Natural killer cell (primary cell): Measurements from ENCODE around the gene MTMR4. TPM values are rescaled to one million over a fixed set of nuclear protein-coding genes. Genes with fewer than 3 reads are reported as not detected.
"Not testable (repeated sequence)": the region's sequence is repeated elsewhere in the genome, so short reads cannot be mapped to it uniquely, and the experiment has no call there.

ENCODE experiments used
- ATAC-seq, 3 donors: fragments of 150-1000 bp in 2 of 3; fragments of 200-7000 bp in 1 of 3; cut with Tn5 transposase; 1 replicate in 1 of 3; 2 replicates in 2 of 3; pipeline ENCODE4 v1.10.0; 2021; ENCODE audit warnings: mild to moderate bottlenecking in 2 of 3, moderate library complexity in 2 of 3
- DNase-seq, 2 donors: peaks; one replicate each; pipeline versions ENCODE4 v3.0.0 to v3.0.0-alpha.2; 2013 to 2021; ENCODE audit warnings: mixed read lengths in 1 of 2
- H3K27ac ChIP-seq: one replicate; pipeline ENCODE4 v1.5.1; 2013; ENCODE audit warnings: mild to moderate bottlenecking, low read length
- H3K27me3 ChIP-seq: one replicate; pipeline ENCODE4 v1.6.1; 2013; ENCODE audit warnings: low read length; ENCODE audit not compliant: control insufficient read depth, insufficient read depth
- H3K36me3 ChIP-seq: one replicate; pipeline ENCODE4 v1.6.1; 2013; ENCODE audit warnings: low read length; ENCODE audit not compliant: control insufficient read depth, insufficient read depth
- H3K4me1 ChIP-seq: one replicate; pipeline ENCODE4 v1.6.1; 2013; ENCODE audit warnings: low read length; ENCODE audit not compliant: control insufficient read depth, insufficient read depth
- H3K4me3 ChIP-seq: one replicate; pipeline ENCODE4 v1.5.1; 2013; ENCODE audit warnings: low read length
- H3K9me3 ChIP-seq: one replicate; pipeline ENCODE4 v1.6.1; 2013; ENCODE audit warnings: low read length; ENCODE audit not compliant: control insufficient read depth, insufficient read depth
- H3K27ac Mint-ChIP-seq, 2 donors: one replicate each; pipeline ENCODE4 v1.8.0; 2022; ENCODE audit warnings: mild to moderate bottlenecking in 2 of 2, mixed read lengths in 2 of 2, moderate library complexity in 1 of 2
- H3K27me3 Mint-ChIP-seq, 2 donors: one replicate each; pipeline ENCODE4 v1.8.0; 2022; ENCODE audit warnings: low read depth in 2 of 2, mixed read lengths in 2 of 2
- H3K36me3 Mint-ChIP-seq: one replicate; pipeline ENCODE4 v1.8.0; 2022; ENCODE audit warnings: mixed read lengths
- H3K4me1 Mint-ChIP-seq, 2 donors: one replicate each; pipeline ENCODE4 v1.8.0; 2022; ENCODE audit warnings: mixed read lengths in 2 of 2
- H3K4me3 Mint-ChIP-seq: one replicate; pipeline ENCODE4 v1.8.0; 2022; ENCODE audit warnings: mild to moderate bottlenecking, moderate library complexity, mixed read lengths
- H3K9me3 Mint-ChIP-seq, 2 donors: one replicate each; pipeline ENCODE4 v1.8.0; 2022; ENCODE audit warnings: mixed read lengths in 2 of 2
- CTCF ChIP-seq: fragments of 200-600 bp; IDR thresholded peaks from one replicate; pipeline ENCODE4 v1.8.0; 2022; ENCODE audit warnings: antibody characterized with exemption
- WGBS: methylation state at CpG from one replicate; pipeline ENCODE4 v1.1.7; 2013; ENCODE audit warnings: missing lambda C conversion rate; ENCODE audit not compliant: insufficient coverage; 5-methylcytosine and 5-hydroxymethylcytosine counted together
- intact Hi-C: fragments of 100-400 bp; cut with micrococcal nuclease; formaldehyde crosslinking; loops from one replicate; pipeline ENCODE4 v1.14.2; 2022
- total RNA-seq, 4 donors: library from RNA; stranded (reverse); fragments of 120-200 nt in 1 of 4; gene quantifications; one replicate each; pipeline versions ENCODE4 v1.2.3 to v1.2.4, GENCODE V29; 2013 to 2022

Gene MTMR4
- total RNA-seq, 3 donors from 2014 or later (not counting 1 experiment from before 2014, with no cell fraction given), result 28.4 to 43.4 (median 39.7) TPM

GRCh38 chr17:58487589-58488427 is 26.6 kb downstream of the MTMR4 start, which contains the start of gene HSF5:
Gene HSF5 (minus strand): TSS chr17:58488408. CDS start chr17:58488274, 134 bp downstream.
- Histone ChIP-seq H3K27me3 (no peaks in the 10 kb centered on the region), H3K4me3 (peak within 1 kb of the TSS; percentile 21), H3K27ac (peak within 1 kb of the TSS; percentile 56), H3K9me3 (no peaks in the 10 kb centered on the region), H3K36me3 (peaks cover 17% of the 10 kb centered on the region), H3K4me1 (peaks cover 9% of the 10 kb centered on the region)
- ATAC-seq (peak; percentile 90), DNase-seq (peak; percentile 77 to 87)
- intact Hi-C loops, result loop anchor here (5.0 kb wide), 1 partner anchor 171 kb away; no protein-coding TSS in a partner anchor
- peak within 1 kb of the TSS; percentile 48 to 51 for H3K27ac Mint-ChIP-seq
- no peaks in the 10 kb centered on the region for H3K4me1 Mint-ChIP-seq
- TF ChIP-seq CTCF, result peak; percentile 62
- peak within 1 kb of the TSS; percentile 73 for H3K4me3 Mint-ChIP-seq
- H3K27me3 Mint-ChIP-seq, result no peaks in the 10 kb centered on the region
- peaks cover 6% of the 10 kb centered on the region for H3K36me3 Mint-ChIP-seq
- 28% methylated on average over 98 of the region's 98 CpGs for WGBS
- H3K9me3 Mint-ChIP-seq, result no peaks in the 10 kb centered on the region

- intact Hi-C loops, result no loop called here
- no peak overlapping the region for H3K27ac ChIP-seq
- 100% methylated on average over 1 of the region's 3 CpGs for WGBS
- Mint-ChIP-seq H3K9me3 (no peaks in the 10 kb centered on the region), H3K27me3 (no peaks in the 10 kb centered on the region), H3K27ac (no peak overlapping the region), H3K4me3 (no peak overlapping the region), H3K4me1 (no peaks in the 10 kb centered on the region), H3K36me3 (no peaks in the 10 kb centered on the region)
- no peaks in the 10 kb centered on the region for H3K27me3 ChIP-seq
- H3K4me1 ChIP-seq, result peaks cover 9% of the 10 kb centered on the region
- H3K9me3 ChIP-seq, result no peaks in the 10 kb centered on the region
- ATAC-seq (no peak), DNase-seq (no peak)
- H3K4me3 ChIP-seq, result no peak overlapping the region
- TF ChIP-seq CTCF, result no peak
- H3K36me3 ChIP-seq, result peaks cover 2% of the 10 kb centered on the region
Observed at GRCh38 chr17:58484600-58484999, 29.8 kb downstream of the MTMR4 start.

- H3K27ac Mint-ChIP-seq, H3K9me3 ChIP-seq, H3K27me3 Mint-ChIP-seq, intact Hi-C loops, DNase-seq, H3K4me3 ChIP-seq, H3K36me3 Mint-ChIP-seq, H3K27ac ChIP-seq, H3K36me3 ChIP-seq, H3K4me1 ChIP-seq, H3K9me3 Mint-ChIP-seq, H3K4me1 Mint-ChIP-seq, H3K4me3 Mint-ChIP-seq, ATAC-seq, H3K27me3 ChIP-seq: not testable (repeated sequence)
- 95% methylated on average over 3 of the region's 5 CpGs for WGBS
Observed at GRCh38 chr17:58481798-58482197, 32.6 kb downstream of the MTMR4 start.

GRCh38 chr17:58480090-58480489 is 34.3 kb downstream of the MTMR4 start:
- DNase-seq, result no peak
- no peaks in the 10 kb centered on the region for H3K9me3 Mint-ChIP-seq
- Histone ChIP-seq H3K27ac (no peak overlapping the region), H3K9me3 (no peaks in the 10 kb centered on the region), H3K36me3 (peaks cover 2% of the 10 kb centered on the region), H3K4me1 (no peaks in the 10 kb centered on the region), H3K27me3 (no peaks in the 10 kb centered on the region), H3K4me3 (no peak overlapping the region)
- H3K4me3 Mint-ChIP-seq, result no peak overlapping the region
- no peak for ATAC-seq
- H3K36me3 Mint-ChIP-seq, result no peaks in the 10 kb centered on the region
- no peaks in the 10 kb centered on the region for H3K4me1 Mint-ChIP-seq
- H3K27ac Mint-ChIP-seq, result no peak overlapping the region
- no peaks in the 10 kb centered on the region for H3K27me3 Mint-ChIP-seq
- intact Hi-C loops, result no loop called here
- WGBS, result 81% methylated on average over 6 of the region's 6 CpGs
- no peak for TF ChIP-seq CTCF
